Endodermal cell (in vitro differentiated cells): Measurements from ENCODE around the gene TDP1. TPM values are rescaled to one million over a fixed set of nuclear protein-coding genes. Genes with fewer than 3 reads are reported as not detected.

Source experiments
- DNase-seq: peaks from one replicate; pipeline ENCODE4 v3.0.0-alpha.2; 2017
- H3K27ac ChIP-seq: 2 replicates; pipeline ENCODE4 v1.5.1; 2013; ENCODE audit warnings: mild to moderate bottlenecking, low read depth, low read length, moderate library complexity
- H3K27me3 ChIP-seq: 2 replicates; pipeline ENCODE4 v1.6.1; 2013; ENCODE audit warnings: mild to moderate bottlenecking, low read length, moderate library complexity; ENCODE audit not compliant: insufficient read depth, control insufficient read depth, poor library complexity, severe bottlenecking
- H3K36me3 ChIP-seq: 2 replicates; pipeline ENCODE4 v1.7.0; 2013; ENCODE audit warnings: mild to moderate bottlenecking, low read length, moderate library complexity; ENCODE audit not compliant: control insufficient read depth, insufficient read depth
- H3K4me1 ChIP-seq: one replicate; pipeline ENCODE4 v1.7.0; 2013; ENCODE audit warnings: low read length; ENCODE audit not compliant: control insufficient read depth, insufficient read depth
- H3K4me3 ChIP-seq: 2 replicates; pipeline ENCODE4 v1.5.1; 2013; ENCODE audit warnings: mild to moderate bottlenecking, low read length, moderate library complexity
- H3K9ac ChIP-seq: 2 replicates; pipeline ENCODE4 v1.6.1; 2013; ENCODE audit warnings: mild to moderate bottlenecking, low read length, moderate library complexity; ENCODE audit not compliant: poor library complexity, severe bottlenecking; ENCODE audit errors: extremely low read depth
- H3K9me3 ChIP-seq: 2 replicates; pipeline ENCODE4 v1.6.1; 2013; ENCODE audit warnings: mild to moderate bottlenecking, low read length, moderate library complexity; ENCODE audit not compliant: control insufficient read depth
- H3K27ac Mint-ChIP-seq: 2 replicates; pipeline ENCODE4 v1.8.0; 2020; ENCODE audit warnings: mixed read lengths
- H3K27me3 Mint-ChIP-seq: 2 replicates; pipeline ENCODE4 v1.8.0; 2021; ENCODE audit warnings: mild to moderate bottlenecking, mixed read lengths; ENCODE audit not compliant: insufficient read depth
- H3K36me3 Mint-ChIP-seq: 2 replicates; pipeline ENCODE4 v1.8.0; 2020; ENCODE audit warnings: low read depth, mixed read lengths
- H3K4me1 Mint-ChIP-seq: 2 replicates; pipeline ENCODE4 v1.8.0; 2020; ENCODE audit warnings: mixed read lengths
- H3K4me3 Mint-ChIP-seq: 2 replicates; pipeline ENCODE4 v1.8.0; 2020; ENCODE audit warnings: mild to moderate bottlenecking, moderate library complexity, mixed read lengths
- H3K9me3 Mint-ChIP-seq: 2 replicates; pipeline ENCODE4 v1.8.0; 2020; ENCODE audit warnings: mild to moderate bottlenecking, mixed read lengths
- WGBS, 2 experiments: methylation state at CpG; one replicate each; pipeline versions ENCODE4 v1.1.5 to v1.1.7; 2013; ENCODE audit warnings: missing lambda C conversion rate in 2 of 2, mixed read lengths in 1 of 2; ENCODE audit not compliant: insufficient coverage in 1 of 2, insufficient read length in 1 of 2; 5-methylcytosine and 5-hydroxymethylcytosine counted together
- total RNA-seq, 2 donors: library from RNA; stranded (reverse); fragmentation: NEBNext Ultra II Directional in 1 of 2; extraction: Animal tissue kit (Norgen Biotek cat#: 25700) in 1 of 2; gene quantifications; 2 replicates in 1 of 2; 3 replicates in 1 of 2; pipeline ENCODE4 v1.2.1, GENCODE V29; 2021
- TF ChIP-seq, protein P1 (sequence below): fragments of 200-600 bp; sonication (generic); conservative IDR thresholded peaks from 2 replicates; pipeline ENCODE4 v1.5.0; 2021; ENCODE audit warnings: antibody characterized with exemption, mild to moderate bottlenecking

TDP1 gene
- total RNA-seq, 2 donors from 2014 or later: 51.4 to 69.2 TPM

DNA sequence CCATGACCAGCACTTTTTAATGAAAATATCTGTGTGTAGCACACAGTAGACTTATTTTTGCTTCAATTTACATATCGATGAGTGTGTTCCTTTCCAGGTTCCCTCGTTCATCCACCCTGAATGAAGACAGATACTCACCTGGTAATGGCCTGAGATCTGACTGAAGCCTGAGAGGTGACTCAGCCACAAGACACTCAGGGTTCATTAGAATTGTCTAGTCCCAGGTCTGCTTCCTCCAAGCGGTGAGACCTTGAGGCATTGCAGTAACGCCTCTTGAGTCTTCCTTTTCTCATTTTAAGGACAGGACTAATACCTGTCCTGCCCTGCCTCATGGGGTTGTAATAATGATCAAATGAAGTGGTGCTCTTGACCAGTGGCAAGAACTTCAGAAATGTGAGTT lies 94.5 kb downstream of the TDP1 start:
- no peaks in the 10 kb centered on the region for H3K27me3 ChIP-seq
- H3K9ac ChIP-seq: no peak overlapping the region
- no peak for DNase-seq
- H3K9me3 ChIP-seq: no peaks in the 10 kb centered on the region
- H3K36me3 Mint-ChIP-seq: no peaks in the 10 kb centered on the region
- peaks cover 4% of the 10 kb centered on the region for H3K27me3 Mint-ChIP-seq
- no peaks in the 10 kb centered on the region for H3K9me3 Mint-ChIP-seq
- no peak overlapping the region for H3K27ac ChIP-seq
- H3K36me3 ChIP-seq: peaks cover 2% of the 10 kb centered on the region
- no peak overlapping the region for H3K27ac Mint-ChIP-seq
- WGBS, 2 experiments: 86 to 95% methylated on average over 1 to 4 of the region's 4 CpGs
- H3K4me3 Mint-ChIP-seq: no peak overlapping the region
- peaks cover 7% of the 10 kb centered on the region for H3K4me1 Mint-ChIP-seq
- no peaks in the 10 kb centered on the region for H3K4me1 ChIP-seq
- no peak overlapping the region for H3K4me3 ChIP-seq
- TF ChIP-seq, protein P1, sequence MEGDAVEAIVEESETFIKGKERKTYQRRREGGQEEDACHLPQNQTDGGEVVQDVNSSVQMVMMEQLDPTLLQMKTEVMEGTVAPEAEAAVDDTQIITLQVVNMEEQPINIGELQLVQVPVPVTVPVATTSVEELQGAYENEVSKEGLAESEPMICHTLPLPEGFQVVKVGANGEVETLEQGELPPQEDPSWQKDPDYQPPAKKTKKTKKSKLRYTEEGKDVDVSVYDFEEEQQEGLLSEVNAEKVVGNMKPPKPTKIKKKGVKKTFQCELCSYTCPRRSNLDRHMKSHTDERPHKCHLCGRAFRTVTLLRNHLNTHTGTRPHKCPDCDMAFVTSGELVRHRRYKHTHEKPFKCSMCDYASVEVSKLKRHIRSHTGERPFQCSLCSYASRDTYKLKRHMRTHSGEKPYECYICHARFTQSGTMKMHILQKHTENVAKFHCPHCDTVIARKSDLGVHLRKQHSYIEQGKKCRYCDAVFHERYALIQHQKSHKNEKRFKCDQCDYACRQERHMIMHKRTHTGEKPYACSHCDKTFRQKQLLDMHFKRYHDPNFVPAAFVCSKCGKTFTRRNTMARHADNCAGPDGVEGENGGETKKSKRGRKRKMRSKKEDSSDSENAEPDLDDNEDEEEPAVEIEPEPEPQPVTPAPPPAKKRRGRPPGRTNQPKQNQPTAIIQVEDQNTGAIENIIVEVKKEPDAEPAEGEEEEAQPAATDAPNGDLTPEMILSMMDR: no peak

DNA sequence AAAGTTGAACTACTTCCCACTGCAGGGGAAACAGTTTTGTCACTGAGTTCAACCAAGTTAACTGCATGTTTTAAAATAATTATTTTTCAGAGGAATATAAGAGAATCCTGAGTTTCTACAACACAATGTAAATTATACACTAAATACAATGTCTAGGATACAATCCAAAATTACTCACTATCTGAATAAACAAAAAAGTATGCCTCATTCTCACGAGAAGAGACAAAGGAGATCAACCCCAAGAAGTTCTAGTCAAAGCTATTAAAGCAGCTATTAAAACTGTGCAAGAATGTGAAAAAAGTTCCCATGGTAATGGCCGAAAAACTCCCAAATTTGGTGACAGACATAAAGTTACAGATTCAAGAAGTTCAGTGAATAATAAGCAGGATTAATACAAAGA lies 97.3 kb downstream of the TDP1 start:
- no peaks in the 10 kb centered on the region for H3K36me3 Mint-ChIP-seq
- Histone ChIP-seq H3K4me1 (no peaks in the 10 kb centered on the region), H3K27ac (no peak overlapping the region), H3K27me3 (peaks cover 3% of the 10 kb centered on the region), H3K9ac (no peak overlapping the region), H3K36me3 (no peaks in the 10 kb centered on the region), H3K9me3 (no peaks in the 10 kb centered on the region), H3K4me3 (no peak overlapping the region)
- DNase-seq: no peak
- TF ChIP-seq, protein P1: no peak
- peaks cover 16% of the 10 kb centered on the region for H3K27me3 Mint-ChIP-seq
- no peaks in the 10 kb centered on the region for H3K9me3 Mint-ChIP-seq
- no peak overlapping the region for H3K4me3 Mint-ChIP-seq
- 67 to 87% methylated on average over 1 to 2 of the region's 2 CpGs for WGBS, 2 experiments
- H3K4me1 Mint-ChIP-seq: no peaks in the 10 kb centered on the region
- H3K27ac Mint-ChIP-seq: no peak overlapping the region

DNA sequence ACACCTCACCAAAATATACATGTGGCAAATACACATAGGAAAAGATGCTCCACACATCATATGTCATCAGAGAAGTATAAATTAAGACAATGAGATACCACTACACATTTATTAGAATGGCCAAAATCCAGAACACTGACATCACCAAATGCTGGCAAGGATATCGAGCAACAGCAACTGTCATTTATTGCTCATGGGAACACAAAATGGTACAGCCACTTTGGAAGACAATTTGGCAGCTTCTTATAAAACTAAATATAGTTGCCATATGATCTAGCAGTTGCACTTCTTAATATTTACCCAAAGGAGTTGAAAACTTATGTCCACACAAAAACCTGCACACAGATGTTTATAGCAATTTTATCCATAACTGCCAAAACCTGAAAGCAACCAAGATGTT lies 99.1 kb downstream of the TDP1 start:
- Histone ChIP-seq H3K36me3 (no peaks in the 10 kb centered on the region), H3K9me3 (no peaks in the 10 kb centered on the region), H3K27me3 (peaks cover 21% of the 10 kb centered on the region), H3K4me3 (no peak overlapping the region), H3K27ac (no peak overlapping the region), H3K9ac (no peak overlapping the region), H3K4me1 (no peaks in the 10 kb centered on the region)
- TF ChIP-seq, protein P1: no peak
- Mint-ChIP-seq H3K27me3 (peaks cover 32% of the 10 kb centered on the region), H3K9me3 (no peaks in the 10 kb centered on the region), H3K27ac (no peak overlapping the region), H3K4me1 (no peaks in the 10 kb centered on the region), H3K4me3 (no peak overlapping the region), H3K36me3 (no peaks in the 10 kb centered on the region)
- DNase-seq: no peak
- 88 to 100% methylated on average over 1 of the region's 1 CpG for WGBS, 2 experiments
